NCI-H1436 (cell line): ENCODE data around the gene HBEGF.

Experiments
- DNase-seq: peaks from one replicate; lab custom pipeline; 2025; lab: John Stamatoyannopoulos, UW

Gene HBEGF, protein sequence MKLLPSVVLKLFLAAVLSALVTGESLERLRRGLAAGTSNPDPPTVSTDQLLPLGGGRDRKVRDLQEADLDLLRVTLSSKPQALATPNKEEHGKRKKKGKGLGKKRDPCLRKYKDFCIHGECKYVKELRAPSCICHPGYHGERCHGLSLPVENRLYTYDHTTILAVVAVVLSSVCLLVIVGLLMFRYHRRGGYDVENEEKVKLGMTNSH

DNA sequence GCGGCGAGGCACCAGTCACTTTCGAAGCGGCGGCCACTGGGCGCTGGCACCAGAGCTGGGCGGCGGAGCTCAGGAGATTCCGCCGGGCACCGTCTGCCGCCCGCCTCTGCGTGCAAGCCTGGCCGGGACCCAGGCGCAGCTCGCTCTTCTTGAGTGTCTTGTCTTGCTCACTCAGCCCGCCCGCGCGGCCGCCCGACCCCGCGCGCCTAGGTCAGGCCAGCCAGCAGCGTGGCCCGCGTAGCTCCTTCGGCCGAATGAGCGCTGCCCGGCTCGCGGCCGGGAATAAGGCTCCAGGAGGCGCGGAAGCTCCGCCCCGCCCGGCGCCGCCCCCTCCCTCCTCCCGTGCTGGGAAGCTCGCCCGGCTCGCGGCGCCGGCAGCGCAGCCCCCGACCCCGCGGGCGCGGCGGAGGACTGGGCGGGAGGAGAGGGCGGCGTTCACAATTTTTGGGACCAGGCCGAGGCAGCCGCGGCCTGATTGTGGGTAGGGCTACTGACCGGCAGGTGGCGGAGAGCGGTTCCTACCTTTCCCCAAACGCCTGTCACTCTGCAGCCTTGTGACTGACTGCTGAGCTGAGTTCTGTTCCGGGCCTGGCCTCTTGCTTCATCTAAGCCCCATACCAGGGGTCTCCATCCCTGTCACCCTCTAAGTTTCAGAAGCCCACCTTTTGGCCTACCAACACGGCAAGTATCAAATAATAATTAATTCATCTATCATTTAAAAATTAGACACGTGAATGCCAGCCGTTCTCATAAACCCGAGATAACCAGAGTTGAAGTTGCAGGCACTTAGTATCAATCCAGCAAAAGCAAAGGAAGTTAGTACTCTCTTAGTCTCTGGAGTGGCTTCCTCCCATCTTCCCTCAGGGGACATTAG, at the start of gene HBEGF:
Gene HBEGF (minus strand): TSS at position 256 of the 874 bp plus-strand sequence. CDS start 275 bp downstream, outside the sequence.
- peak; percentile 24 for DNase-seq

GRCh38 chr5:140393738-140394137, 47.3 kb upstream of the HBEGF start:
- DNase-seq = no peak

DNA sequence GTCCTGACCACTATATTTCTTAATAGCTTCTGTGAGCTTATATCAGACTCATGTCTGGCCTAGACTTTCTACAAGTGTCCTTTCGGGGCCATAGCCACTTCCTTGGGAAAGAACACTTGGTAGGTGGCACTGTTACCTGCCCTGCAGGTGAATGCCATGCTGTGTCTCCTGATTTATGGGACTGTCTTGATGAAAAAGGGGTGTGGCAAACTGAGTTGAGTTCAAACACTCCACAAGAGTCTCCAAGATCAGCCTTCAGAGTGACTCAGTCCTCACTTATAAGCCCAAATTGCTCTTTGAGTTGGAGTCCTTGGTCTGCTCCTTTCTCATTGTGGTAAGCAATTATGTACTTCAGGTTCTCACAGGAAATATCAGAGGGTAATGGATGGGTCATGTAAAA, 45.3 kb upstream of the HBEGF start:
- no peak for DNase-seq

- DNase-seq = no peak
These were observed 44.9 kb upstream of the HBEGF start for GRCh38 chr5:140391312-140391711.

DNA sequence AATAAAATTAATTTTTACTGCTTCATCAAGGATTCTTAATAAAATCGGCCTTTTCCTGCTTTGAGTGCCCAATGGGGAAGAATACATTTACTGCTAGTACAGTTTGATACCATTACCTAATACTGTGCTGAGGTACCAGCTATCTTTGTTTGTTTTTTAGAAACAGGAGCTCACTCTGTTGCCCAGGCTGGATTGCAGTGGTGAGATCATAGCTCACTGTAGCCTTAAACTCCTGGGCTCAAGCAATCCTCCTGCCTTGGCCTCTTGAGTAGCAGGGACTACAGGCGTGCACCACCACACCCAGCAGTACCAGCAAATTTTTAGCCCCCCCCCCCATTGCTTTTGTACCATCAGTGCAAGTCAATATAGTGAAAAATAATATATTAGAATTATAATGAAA, 41.6 kb upstream of the HBEGF start:
- no peak for DNase-seq

- DNase-seq = no peak
These were observed 36.9 kb upstream of the HBEGF start for GRCh38 chr5:140383300-140383699.

- DNase-seq = no peak
These were observed 36.5 kb upstream of the HBEGF start for GRCh38 chr5:140382866-140383265.

DNA sequence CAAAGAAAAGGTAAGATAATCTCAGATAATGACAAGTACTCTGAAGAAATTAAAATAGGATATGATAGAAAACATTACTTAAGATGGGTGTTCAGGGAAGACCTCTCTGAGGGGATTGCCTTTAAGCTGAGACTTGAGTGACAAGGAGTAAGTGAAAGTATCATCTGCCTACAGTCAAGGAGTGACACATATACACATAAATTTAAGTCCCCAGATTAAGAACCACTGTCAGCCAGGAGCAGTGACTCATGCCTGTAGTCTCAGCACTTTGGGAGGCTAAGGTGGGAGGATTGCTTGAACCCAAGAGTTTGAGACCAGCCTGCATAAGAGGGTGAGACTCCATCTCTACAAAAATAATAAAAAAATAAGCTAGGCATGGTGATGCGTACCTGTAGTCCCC, 35.6 kb upstream of the HBEGF start:
- DNase-seq = no peak

- DNase-seq = no peak
These were observed 34.9 kb upstream of the HBEGF start for GRCh38 chr5:140381351-140381750.

DNA sequence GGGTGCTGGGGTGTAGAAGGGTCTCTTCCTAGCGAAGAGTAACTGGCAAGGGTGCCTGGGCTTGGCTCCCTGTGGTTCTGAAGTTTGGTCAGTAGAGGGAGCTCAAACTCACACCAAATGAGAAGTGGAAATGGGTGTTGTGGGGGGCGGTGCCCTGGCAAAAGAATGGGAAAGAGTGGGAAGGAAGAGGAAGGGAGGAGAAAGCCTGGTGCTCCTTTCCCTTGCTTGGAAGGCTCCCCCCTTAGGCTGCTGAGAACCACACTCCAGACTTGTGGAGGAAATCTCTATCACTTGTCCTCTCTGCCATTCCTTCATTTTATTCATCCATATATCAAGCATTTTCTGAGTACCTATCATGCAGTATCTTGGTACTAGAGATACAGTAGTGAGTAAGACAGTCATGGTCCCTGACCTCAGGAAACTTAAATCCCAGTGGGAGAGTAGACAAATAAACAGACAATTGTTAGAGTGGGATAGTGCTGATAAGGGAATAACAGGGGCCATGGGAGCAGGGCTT, 26.6 kb upstream of the HBEGF start:
- DNase-seq = peak; percentile 45

DNA sequence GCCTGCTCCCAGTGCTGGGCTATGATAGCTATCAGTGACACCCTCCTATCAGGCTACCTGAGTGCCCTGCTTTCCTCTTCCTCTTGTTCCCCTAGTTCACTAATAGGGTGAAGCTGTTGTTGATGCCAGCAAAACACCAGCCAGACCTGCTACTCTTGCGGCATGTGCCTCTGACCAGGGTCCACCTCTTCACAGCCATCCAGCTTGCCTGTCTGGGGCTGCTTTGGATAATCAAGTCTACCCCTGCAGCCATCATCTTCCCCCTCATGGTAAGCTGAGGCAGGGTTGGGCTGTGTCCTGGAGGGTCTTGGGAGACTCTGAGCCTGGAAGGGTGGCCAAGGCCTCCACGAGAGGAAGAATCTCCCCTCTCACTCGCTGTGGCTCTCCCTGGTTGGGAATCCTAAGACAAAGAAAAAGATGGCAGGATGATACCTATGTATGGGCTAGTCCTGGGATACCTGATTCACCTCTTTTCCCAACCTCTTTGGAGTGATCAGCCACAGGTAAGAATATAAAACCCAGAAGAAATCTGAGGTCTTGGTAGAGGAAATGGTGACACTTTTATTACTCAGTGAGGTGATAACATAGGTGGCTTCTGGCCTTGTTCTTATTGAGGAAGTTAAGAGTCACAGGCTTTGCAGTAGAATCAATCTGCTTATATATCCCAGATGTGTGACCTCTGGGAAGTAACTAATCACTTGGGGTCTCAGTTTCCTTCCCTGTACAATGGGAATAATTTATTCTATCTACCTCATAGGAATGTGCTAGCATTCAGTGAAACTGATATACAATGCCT, 25.2 kb upstream of the HBEGF start:
- DNase-seq = no peak

DNA sequence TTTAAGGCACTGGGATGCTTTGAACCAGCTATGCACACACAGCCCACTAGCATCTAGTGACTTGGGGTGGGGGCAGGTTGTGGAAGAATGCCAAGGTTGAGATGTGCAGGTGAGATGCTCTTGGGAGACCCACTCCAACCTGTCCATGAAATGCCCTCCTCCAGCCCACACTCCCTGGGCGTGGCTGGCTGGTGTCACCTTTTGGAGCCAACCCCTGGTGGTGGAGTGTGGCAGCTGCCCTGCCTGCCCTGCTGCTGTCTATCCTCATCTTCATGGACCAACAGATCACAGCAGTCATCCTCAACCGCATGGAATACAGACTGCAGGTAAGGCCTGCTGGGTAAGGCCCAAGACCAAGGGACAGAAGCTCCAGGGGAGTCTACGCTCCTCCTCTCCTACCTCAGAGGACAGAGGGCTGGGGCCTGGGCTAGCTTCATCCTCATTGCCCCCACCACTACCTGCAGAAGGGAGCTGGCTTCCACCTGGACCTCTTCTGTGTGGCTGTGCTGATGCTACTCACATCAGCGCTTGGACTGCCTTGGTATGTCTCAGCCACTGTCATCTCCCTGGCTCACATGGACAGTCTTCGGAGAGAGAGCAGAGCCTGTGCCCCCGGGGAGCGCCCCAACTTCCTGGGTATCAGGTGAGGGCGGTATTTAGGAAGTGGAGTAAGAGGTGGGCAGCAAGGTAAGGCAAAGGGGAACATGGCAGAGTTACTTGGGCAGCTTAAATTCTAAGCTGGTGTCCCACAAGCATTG, 21.0 kb upstream of the HBEGF start:
- DNase-seq = no peak

DNA sequence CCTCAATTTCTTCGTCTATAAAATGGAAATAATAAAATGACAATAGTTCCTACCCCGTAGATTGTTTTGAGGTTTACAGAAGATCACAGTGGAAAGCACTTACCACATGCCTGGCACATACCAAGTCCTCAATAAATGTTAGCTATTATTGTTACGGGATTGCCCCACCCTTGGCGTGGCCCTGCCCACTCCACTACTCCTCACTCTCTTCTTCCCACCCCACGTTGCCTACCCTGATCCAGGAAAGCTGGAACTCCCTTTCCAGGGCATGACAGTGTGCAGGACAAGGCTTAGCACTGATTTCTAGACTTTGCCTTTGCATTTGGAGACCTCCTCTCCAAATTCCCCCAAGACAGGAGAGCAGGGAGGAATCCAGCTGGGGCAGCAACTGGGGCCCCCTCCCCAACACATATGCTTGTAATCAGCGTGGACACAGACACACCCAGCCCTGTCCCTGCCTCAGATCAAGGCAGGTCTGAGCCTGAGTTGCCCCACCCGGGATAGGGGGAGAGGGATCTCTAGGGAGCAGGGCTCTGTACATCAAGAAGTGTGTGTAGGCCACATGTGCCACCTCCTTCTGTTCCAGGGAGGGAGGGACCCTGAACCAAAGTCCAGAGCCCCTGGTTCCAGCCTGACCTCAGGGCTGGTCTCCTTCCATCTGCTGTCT, 20.3 kb upstream of the HBEGF start:
- DNase-seq = no peak

DNA sequence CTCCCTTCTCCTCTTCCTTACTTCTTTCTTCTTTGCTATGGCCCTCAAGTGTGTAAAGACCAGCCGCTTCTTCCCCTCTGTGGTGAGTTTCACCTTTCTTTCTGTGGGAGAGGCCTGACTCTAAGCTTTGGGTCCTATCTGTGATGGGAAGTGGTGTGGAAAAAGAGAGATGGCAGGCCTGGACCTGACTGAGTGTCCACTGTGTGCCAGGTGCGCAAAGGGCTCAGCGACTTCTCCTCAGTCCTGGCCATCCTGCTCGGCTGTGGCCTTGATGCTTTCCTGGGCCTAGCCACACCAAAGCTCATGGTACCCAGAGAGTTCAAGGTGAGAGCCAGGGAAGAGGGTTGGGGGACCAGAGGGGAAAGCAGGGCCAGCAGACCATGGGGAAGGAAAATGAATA, 19.5 kb upstream of the HBEGF start:
- DNase-seq = no peak

DNA sequence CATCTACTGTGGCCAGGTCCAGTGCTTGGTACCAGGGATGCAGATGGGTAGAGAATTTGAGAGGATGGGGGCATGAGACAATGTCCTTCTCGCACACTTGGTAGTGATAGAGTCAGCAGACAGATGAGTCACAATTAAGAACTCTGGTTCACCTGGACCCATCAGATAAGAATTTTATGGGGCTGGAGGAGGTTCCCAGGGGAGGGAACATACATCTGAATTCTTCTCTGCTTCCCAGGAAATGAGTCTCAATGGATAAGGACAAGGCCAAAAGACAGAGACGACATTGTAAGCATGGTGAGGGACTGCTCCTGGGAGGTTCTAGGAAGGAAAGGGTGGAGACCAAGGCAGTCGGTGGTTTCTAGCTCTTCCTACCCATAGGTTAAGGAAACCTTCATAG, 18.9 kb upstream of the HBEGF start:
- DNase-seq = no peak

DNA sequence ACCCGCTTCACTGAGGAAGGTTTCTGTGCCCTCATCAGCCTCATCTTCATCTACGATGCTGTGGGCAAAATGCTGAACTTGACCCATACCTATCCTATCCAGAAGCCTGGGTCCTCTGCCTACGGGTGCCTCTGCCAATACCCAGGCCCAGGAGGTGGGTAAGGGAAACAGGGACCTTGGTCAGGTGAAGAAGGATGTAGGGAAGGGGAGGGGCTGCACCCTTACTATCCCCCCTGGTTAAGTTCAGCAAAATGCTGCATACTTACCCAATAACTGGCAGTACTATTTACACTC, 18.0 kb upstream of the HBEGF start:
- DNase-seq = no peak

DNA sequence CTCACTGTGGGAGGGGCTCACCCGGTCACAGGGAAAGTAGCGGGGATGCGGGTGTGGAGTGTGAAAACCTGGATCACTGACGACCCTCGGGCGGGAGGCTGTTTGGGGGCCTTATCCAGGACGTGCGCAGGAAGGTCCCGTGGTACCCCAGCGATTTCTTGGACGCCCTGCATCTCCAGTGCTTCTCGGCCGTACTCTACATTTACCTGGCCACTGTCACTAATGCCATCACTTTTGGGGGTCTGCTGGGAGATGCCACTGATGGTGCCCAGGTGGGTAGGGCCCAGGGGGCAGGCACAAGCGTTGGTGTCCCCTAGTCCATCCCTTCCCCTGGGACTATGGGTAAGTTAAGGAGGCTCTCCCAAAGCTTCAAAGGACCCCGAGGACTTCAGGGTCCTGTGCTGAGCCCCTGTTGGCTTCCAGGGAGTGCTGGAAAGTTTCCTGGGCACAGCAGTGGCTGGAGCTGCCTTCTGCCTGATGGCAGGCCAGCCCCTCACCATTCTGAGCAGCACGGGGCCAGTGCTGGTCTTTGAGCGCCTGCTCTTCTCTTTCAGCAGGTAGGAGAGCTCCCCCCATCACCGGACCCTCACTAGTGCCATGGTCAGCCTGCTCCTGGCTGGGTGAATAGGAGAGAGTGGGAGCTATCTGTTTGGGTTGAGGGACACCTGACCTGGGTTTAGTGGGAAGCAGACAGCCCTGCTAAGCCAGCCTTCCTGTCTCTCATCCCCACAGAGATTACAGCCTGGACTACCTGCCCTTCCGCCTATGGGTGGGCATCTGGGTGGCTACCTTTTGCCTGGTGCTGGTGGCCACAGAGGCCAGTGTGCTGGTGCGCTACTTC, 17.4 kb upstream of the HBEGF start:
- no peak for DNase-seq

DNA sequence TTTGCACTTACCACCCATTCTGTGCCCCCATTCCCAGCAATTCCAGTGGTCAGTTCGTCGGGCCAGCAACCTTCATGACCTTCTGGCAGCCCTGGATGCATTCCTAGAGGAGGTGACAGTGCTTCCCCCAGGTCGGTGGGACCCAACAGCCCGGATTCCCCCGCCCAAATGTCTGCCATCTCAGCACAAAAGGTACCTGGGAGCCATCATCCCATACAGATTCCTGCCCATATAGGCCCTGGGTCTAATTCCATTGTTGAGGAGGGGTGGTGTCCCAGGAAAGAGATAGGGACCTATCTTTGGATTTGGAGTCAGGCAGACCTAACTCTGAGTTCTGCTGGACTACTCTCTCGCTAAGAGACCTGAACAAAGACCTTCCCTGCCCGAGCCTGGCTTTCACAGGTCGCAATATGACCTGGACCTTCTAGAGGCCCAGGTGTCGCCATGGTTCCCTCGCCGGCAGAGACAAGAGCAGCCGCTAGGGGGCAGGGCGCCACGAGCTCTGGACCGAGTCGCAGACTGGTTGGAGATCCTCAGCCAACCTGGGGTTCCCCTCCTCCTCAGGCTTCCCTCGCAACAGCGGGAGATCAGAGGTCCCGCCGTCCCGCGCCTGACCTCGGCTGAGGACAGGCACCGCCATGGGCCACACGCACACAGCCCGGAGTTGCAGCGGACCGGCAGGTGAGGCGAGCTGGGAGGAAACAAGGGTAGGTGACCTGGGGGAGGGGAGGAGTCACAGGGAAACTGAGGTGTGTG, 16.6 kb upstream of the HBEGF start:
- peak; percentile 68 for DNase-seq

- no peak for DNase-seq
These were observed 15.9 kb upstream of the HBEGF start for GRCh38 chr5:140362311-140362710.

DNA sequence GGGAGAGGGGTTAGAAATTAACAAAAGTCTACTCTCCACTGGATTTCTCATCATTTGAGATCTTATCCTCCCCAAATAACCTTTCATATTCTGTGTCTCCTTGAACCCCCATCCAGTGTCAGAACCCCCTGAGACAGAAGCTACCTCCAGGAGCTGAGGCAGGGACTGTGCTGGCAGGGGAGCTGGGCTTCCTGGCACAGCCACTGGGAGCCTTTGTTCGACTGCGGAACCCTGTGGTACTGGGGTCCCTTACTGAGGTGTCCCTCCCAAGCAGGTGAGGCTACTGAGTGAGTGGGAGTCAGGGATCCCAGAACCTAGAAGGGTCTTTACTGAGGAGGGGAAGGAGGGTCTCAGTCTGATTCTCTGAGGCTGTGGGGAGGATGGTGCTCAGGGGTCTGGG, 15.5 kb upstream of the HBEGF start:
- no peak for DNase-seq
